C4-2B (cell line): ENCODE measurements around the gene KIF6.

Experiments
- H3K27ac ChIP-seq: fragments of 450-650 bp; 2 replicates; pipeline ENCODE4 v1.5.1; 2017
- CTCF ChIP-seq: fragments of 450-650 bp; conservative IDR thresholded peaks from 2 replicates; pipeline ENCODE4 v1.5.1; 2017; ENCODE audit warnings: mild to moderate bottlenecking
- ZFX ChIP-seq: fragments of 450-650 bp; IDR thresholded peaks from 2 replicates; pipeline ENCODE4 v1.6.1; 2017

Gene KIF6

DNA sequence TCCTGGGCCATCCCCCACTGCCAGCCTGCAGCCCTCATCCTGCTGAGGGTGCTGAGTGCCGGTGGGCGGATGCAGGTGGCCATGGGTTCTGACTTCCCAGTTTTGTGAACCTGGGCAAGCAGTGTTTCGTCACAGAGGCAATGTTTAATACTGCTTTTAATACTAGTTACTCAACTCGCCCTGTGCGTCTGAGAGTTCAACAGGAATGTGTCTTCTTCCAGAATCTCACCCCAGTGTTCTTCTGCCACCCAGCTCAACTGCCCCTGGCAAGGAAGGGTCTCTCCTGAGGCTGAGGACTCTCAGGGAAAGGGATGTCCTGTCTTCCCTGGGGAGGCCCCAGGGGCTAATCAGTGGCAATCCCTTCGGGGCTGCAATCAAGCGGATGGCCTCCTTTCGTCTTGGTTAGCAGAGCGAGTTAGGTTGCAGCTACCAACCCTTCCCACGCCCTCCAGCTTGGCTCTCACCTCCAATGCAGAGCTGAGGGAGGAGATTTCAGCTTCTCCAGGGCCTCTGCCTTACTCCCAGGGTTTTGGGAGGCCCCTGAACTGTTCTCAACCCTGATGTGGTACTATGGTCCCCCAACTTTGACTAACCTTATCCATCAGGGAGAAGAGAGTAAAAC is 404.7 kb downstream of the KIF6 start:
- no peak overlapping the region for H3K27ac ChIP-seq
- TF ChIP-seq CTCF (no peak), ZFX (no peak)

DNA sequence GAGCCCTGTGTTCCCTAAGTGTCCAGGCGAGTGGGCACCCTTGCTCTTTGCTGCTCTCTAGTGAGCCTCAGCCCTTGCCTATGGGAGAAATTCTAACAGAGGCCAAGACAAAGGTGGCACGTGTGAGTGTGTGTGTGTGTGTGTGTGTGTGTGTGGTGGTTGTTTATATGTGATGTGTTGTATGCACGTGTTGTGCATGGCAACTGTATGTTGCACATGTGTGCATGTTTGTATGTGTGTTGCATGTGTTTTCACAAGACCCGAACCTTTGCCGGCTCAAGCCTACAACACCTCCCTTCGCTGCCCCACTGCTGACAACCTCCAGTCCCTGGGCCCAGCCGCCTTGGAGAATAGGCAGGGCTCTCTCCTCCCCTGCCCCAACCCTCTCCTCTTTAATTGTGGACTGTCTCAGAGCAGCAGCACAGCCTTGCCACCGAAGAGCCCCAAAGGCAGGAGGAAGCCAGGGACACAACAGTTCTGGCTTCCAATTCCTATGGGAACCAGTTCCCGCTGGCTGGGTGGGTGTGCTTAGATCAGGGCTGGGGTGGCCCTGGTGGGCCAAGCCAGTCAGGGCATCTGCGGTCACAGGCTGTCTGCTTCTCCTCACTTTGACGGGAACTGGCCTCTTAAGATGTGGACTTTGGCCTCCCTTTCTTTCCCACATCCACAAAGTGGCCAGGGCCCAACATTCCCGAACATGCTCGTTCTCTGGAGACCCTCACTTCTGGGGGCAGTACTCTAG is 405.4 kb downstream of the KIF6 start:
- no peak overlapping the region for H3K27ac ChIP-seq
- TF ChIP-seq CTCF (no peak), ZFX (no peak)

DNA sequence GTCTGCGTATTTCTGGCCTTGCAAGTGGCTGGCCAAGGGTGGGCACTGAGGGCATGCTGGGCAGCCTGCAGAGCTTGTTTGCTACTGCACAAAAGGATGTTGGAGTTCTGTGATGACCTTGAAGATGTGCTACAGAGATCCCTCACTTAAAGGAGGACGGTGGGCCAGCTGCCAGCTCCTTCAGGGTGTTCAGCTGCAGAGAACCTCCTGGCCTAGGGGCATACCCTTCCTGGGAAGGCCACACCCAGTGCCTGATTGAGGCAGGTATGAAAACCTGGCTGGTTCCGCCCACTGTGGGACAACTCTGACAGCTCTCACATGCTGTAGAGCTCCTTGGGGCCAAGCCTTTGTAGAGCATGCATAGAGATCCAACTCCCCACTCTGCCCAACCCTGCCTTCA is 408.0 kb downstream of the KIF6 start:
- no peak for TF ChIP-seq CTCF
- TF ChIP-seq ZFX, result no peak
- H3K27ac ChIP-seq, result no peak overlapping the region

GRCh38 chr6:39314273-39314795 is 410.9 kb downstream of the KIF6 start, which contains the start of gene KCNK17:
TSS of gene KCNK17 (minus strand) at chr6:39314419. CDS start at chr6:39314320, 99 bp downstream.
- no peak within 1 kb of the TSS for H3K27ac ChIP-seq
- TF ChIP-seq ZFX (no peak), CTCF (no peak)

- TF ChIP-seq CTCF, result no peak
- no peak for TF ChIP-seq ZFX
Observed at GRCh38 chr6:39313526-39314272, 411.5 kb downstream of the KIF6 start.

GRCh38 chr6:39312912-39313525 is 412.2 kb downstream of the KIF6 start:
- H3K27ac ChIP-seq, result no peak overlapping the region
- TF ChIP-seq ZFX (no peak), CTCF (no peak)

More at GRCh38 chr6:39313526-39314272, 411.5 kb downstream of the KIF6 start:
- H3K27ac ChIP-seq, result no peak overlapping the region
